Memory B cell (primary cell): Measurements from ENCODE around the gene MAST4.

Experiments used
- ATAC-seq: fragments of 150-1000 bp; cut with Tn5 transposase; 2 replicates; pipeline ENCODE4 v1.10.0; 2021; ENCODE audit warnings: low read depth, mild to moderate bottlenecking, moderate library complexity
- DNase-seq, 2 donors: peaks; one replicate each; pipeline ENCODE4 v3.0.0; 2022; ENCODE audit warnings: low spot score in 2 of 2
- H3K27ac Mint-ChIP-seq: one replicate; pipeline ENCODE4 v1.8.0; 2022; ENCODE audit warnings: mild to moderate bottlenecking, moderate library complexity, mixed read lengths
- H3K27me3 Mint-ChIP-seq: one replicate; pipeline ENCODE4 v1.8.0; 2022; ENCODE audit warnings: mixed read lengths
- H3K36me3 Mint-ChIP-seq: one replicate; pipeline ENCODE4 v1.8.0; 2022; ENCODE audit warnings: mild to moderate bottlenecking, mixed read lengths
- H3K4me1 Mint-ChIP-seq: one replicate; pipeline ENCODE4 v1.8.0; 2022; ENCODE audit warnings: mixed read lengths
- H3K4me3 Mint-ChIP-seq: one replicate; pipeline ENCODE4 v1.8.0; 2022; ENCODE audit warnings: mild to moderate bottlenecking, moderate library complexity, mixed read lengths
- H3K9me3 Mint-ChIP-seq: one replicate; pipeline ENCODE4 v1.8.0; 2022; ENCODE audit warnings: mixed read lengths

Gene MAST4

DNA sequence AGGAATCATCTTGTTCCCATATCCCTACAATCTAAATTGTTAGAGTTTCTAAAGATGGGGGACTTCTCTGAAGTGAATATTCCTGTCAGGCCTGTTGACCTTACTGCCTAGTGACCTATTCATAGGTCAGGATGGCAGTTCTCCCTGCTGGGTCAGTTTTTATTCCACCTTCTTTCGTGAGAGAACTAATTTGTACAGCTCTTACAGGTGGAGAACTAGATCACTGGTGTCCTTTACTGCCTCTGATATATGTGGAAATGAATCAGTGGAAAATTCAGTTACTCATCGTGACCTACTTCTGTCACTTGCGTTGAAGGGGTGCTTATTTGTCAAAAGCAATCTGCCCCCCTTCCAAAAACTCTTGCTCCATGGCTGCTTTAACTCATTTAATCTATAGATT lies 435.5 kb downstream of the MAST4 start:
- Mint-ChIP-seq H3K4me3 (no peak overlapping the region), H3K36me3 (peaks cover 8% of the 10 kb centered on the region), H3K9me3 (no peaks in the 10 kb centered on the region), H3K4me1 (peaks cover 5% of the 10 kb centered on the region), H3K27me3 (no peaks in the 10 kb centered on the region), H3K27ac (no peak overlapping the region)
- DNase-seq (no peak), ATAC-seq (no peak)

DNA sequence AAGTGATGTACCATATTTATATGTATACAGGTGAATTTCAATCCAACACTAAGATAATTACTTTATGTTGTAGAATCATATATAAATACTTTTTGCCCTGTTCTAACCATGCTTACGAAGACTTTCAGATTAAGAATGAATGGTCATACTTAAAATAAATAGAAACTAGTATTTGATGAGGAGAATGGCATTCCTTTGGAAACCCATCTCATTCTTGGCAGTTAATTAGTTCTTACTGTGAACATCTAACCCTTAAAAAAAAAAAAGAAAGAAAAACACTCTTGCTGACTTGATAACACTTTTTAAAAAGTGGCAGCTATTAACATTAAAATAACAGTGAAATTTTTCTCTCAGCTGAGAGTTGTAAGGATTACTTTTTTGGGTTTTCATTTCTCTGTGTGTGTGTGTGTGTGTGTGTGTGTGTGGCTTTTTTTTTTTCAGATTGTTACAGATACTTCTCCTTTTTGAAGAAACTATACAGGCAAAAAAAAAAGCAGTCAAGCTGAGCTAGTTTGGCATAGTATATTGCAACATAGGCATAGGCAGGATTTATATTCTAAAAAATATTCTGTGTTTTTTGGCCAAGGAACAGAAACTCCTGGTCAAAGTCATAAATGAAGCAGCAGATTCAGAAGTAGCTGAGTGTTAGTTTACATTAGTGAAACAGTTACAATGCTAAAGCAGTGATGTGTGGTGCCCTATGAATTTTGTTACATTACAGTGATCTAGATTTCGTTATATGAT lies 436.9 kb downstream of the MAST4 start:
- H3K9me3 Mint-ChIP-seq, result no peaks in the 10 kb centered on the region
- H3K4me1 Mint-ChIP-seq, result peaks cover 3% of the 10 kb centered on the region
- peak; percentile 76 for ATAC-seq
- peak overlapping the region; percentile 78 for H3K27ac Mint-ChIP-seq
- no peaks in the 10 kb centered on the region for H3K27me3 Mint-ChIP-seq
- H3K36me3 Mint-ChIP-seq, result peaks cover 5% of the 10 kb centered on the region
- no peak overlapping the region for H3K4me3 Mint-ChIP-seq
- DNase-seq, result no peak

DNA sequence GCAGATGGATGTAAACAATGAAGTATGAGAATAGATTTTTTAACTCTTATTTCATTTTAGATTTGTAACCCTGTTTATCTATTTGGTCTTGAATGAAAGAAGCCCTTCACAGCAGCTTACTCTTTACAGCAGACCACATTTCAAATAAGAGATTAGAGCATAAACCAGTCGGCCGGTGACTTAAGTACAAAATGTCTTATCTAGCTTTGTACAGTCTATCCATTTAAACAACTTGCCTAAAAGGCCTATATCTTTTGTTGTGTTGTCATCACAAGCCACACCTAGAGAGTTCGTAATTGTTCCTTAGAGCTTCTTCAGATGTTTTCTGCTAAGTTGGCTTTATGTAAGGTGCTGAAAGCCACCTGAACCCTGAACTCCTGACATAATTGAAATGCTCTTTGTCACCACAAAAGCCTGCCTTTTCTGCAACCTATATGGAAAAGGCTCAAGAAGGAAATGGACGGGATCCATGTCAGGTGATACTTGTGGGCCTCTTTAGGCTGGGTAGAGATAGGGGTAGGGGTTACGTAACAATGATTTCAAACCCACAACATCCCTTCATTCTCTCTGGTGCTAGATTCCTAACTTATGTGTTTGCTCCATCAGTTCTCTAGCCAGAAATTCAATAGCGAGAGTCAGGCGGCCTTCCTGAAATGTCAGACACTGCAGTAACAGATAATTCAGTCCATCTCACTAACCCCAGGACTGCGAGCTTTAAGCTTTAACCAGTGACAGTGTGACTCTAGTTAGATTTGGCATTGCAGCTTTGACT lies 437.9 kb downstream of the MAST4 start:
- H3K9me3 Mint-ChIP-seq, result no peaks in the 10 kb centered on the region
- H3K4me1 Mint-ChIP-seq, result no peaks in the 10 kb centered on the region
- H3K27ac Mint-ChIP-seq, result peak overlapping the region; percentile 78
- H3K4me3 Mint-ChIP-seq, result no peak overlapping the region
- no peak for DNase-seq
- no peaks in the 10 kb centered on the region for H3K27me3 Mint-ChIP-seq
- H3K36me3 Mint-ChIP-seq, result no peaks in the 10 kb centered on the region
- no peak for ATAC-seq

DNA sequence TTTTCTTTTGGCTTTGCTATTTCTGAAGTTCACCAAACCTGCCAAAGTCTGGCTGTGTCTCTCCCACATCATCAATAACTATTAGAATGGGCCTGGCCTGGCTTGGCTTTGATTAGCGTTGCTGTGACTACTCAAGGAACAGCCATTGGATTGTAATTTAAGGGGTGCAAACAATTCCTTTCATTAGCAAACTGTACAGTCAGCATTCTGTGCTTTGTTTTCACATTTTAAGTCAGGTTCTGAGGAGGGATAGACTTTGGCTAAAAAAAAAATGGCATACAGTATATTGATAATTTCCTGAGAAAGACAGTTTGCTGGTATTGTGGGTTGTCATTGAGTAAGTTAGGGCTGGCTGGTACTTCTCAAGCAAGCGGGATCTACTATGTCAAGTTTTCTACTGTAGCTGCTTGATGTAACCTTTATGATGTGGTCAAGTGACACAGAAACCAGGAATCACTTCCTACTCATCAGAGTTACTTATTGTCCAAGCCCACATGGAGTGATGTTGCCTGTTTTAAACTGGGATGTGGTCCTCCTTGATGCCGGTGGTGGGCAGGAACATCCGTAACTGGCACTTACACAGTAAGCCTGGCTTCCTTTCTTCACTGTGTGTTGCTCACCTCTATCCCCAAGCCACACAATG lies 439.0 kb downstream of the MAST4 start:
- H3K27ac Mint-ChIP-seq, result no peak overlapping the region
- H3K27me3 Mint-ChIP-seq, result no peaks in the 10 kb centered on the region
- ATAC-seq, result no peak
- H3K4me1 Mint-ChIP-seq, result no peaks in the 10 kb centered on the region
- no peaks in the 10 kb centered on the region for H3K36me3 Mint-ChIP-seq
- H3K9me3 Mint-ChIP-seq, result no peaks in the 10 kb centered on the region
- no peak overlapping the region for H3K4me3 Mint-ChIP-seq
- no peak for DNase-seq

DNA sequence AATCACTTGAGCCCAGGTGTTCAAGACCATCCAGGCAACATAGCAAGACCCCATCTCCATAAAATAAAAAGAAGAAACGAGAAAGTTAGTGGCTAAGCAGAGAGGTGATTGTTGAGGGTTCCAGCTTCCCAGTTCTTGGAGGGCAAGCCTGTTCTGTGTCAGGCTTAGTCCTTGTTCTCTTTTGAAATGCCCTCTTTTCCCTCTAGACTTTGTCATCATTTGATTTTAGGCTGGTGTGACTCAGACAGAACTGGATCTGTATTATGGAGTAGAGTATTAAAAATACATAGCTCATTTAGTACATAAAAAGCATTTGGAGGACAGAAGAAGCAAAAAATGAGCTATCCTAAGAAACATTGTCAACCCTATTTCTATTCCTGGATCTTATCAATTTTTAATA lies 441.0 kb downstream of the MAST4 start:
- no peaks in the 10 kb centered on the region for H3K27me3 Mint-ChIP-seq
- H3K4me3 Mint-ChIP-seq, result no peak overlapping the region
- no peak for DNase-seq
- H3K36me3 Mint-ChIP-seq, result no peaks in the 10 kb centered on the region
- no peak overlapping the region for H3K27ac Mint-ChIP-seq
- no peaks in the 10 kb centered on the region for H3K9me3 Mint-ChIP-seq
- no peak for ATAC-seq
- H3K4me1 Mint-ChIP-seq, result no peaks in the 10 kb centered on the region

DNA sequence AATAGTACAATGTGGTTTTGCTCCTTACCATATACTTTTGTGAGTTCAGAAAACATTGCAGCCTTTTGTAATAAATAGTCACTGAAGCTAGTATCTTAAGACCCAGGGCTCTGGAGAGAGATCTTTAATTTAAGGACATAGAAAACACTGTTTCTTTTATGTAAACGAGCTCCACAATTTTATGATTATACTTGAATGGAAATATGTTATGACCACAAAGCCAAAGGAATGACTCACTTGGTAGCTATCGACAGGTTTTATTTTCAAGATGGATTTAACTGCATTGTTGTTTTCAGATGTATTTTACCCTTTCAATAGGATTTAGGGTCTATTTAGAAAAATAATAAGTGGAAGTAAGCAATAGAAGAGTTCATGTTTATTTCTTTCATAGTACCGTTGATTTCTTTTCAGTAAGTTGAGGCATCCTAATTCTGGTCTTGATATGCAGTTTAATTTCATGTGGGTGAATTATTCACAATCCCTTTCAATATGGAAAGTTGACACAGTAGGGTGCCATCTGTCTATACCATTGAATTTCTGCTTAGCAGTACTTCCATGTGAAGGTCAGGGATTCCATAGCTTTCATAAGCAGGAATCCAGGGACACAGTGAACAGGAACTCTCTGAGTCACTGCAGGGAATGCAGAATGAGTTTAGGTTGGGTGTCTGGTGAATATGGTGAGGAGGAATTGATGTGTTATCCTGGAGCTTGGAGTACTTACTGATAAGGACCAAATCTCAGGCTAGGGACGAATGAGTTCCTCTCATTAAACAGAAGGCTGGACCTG lies 442.8 kb downstream of the MAST4 start:
- Mint-ChIP-seq H3K9me3 (no peaks in the 10 kb centered on the region), H3K36me3 (no peaks in the 10 kb centered on the region), H3K27me3 (no peaks in the 10 kb centered on the region), H3K4me1 (no peaks in the 10 kb centered on the region), H3K4me3 (no peak overlapping the region), H3K27ac (no peak overlapping the region)
- no peak for DNase-seq
- no peak for ATAC-seq

DNA sequence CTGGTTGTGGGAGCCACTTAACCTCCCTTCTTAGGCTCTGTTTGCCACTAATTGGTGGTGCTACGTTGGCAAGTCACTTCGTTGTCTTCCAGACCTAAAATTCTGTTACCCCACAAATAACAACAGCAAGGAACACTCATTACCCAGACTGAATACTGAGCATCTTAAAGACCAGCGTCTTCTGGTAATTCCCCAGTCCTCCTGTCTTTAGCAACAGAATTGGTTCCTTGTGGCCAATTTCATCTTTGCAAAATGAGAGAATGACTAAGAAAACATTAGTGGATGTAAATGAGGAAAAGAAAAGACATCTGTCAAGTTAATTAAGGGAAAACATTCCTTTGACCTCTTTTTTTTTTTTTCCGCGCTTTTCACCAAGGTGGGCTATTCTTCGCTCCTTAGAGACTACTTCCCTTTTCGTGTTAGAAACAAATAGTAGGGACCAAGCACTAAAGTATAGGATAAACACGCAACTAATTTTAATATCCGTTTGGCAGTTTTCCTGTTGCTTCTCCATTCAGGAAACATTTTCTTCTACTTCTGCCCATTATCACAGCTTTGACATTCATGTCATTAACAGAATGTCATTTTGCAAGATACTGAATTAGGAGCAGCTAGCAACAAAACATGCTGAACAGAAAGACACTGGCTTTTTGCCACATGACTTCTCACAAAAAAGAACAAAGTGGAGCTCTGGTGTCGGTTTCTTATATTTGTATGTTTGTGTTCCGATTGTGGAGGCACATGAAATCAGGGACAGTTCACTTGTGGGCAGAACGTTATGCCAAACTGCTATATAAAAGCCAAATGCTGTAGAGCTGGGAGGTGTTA lies 446.2 kb downstream of the MAST4 start:
- DNase-seq, result no peak
- Mint-ChIP-seq H3K4me1 (peaks cover 2% of the 10 kb centered on the region), H3K27ac (no peak overlapping the region), H3K9me3 (no peaks in the 10 kb centered on the region), H3K36me3 (no peaks in the 10 kb centered on the region), H3K4me3 (no peak overlapping the region), H3K27me3 (peaks cover 2% of the 10 kb centered on the region)
- ATAC-seq, result no peak

DNA sequence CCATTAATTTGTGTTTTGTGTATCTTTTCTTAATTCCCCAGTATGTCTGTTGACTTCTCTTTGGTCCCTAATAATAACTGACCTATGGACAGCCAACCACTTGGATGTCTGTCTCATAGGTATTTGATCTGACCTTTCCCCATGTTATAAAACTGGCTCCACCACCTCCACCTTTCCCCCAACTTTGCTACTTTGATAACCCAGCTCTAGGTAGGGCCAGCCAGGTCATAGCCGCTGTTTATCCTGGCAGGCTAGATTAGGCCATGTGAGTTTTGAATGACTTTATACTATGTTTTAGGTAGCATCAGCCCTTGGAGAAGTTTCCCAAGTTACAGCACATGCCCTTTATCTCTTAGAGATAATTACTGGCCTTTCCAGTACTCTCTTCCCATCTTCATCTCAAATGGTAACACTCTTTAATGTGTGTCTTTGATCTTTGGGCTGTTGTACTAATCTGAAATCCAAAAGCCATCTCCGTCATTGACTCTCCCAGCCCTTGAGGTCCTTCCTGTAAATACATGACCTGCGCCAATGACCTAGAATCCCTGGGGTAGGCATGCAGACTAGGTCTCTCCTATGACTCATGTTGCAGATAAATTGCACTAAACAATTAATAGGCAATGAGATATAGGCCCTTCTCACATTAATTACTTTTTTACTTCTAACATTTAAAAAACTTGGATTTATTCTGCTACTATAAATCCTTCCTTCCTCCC lies 447.8 kb downstream of the MAST4 start:
- H3K36me3 Mint-ChIP-seq, result peaks cover 2% of the 10 kb centered on the region
- no peaks in the 10 kb centered on the region for H3K9me3 Mint-ChIP-seq
- no peak overlapping the region for H3K4me3 Mint-ChIP-seq
- DNase-seq (no peak), ATAC-seq (no peak)
- peaks cover 2% of the 10 kb centered on the region for H3K4me1 Mint-ChIP-seq
- H3K27me3 Mint-ChIP-seq, result peaks cover 2% of the 10 kb centered on the region
- H3K27ac Mint-ChIP-seq, result no peak overlapping the region

DNA sequence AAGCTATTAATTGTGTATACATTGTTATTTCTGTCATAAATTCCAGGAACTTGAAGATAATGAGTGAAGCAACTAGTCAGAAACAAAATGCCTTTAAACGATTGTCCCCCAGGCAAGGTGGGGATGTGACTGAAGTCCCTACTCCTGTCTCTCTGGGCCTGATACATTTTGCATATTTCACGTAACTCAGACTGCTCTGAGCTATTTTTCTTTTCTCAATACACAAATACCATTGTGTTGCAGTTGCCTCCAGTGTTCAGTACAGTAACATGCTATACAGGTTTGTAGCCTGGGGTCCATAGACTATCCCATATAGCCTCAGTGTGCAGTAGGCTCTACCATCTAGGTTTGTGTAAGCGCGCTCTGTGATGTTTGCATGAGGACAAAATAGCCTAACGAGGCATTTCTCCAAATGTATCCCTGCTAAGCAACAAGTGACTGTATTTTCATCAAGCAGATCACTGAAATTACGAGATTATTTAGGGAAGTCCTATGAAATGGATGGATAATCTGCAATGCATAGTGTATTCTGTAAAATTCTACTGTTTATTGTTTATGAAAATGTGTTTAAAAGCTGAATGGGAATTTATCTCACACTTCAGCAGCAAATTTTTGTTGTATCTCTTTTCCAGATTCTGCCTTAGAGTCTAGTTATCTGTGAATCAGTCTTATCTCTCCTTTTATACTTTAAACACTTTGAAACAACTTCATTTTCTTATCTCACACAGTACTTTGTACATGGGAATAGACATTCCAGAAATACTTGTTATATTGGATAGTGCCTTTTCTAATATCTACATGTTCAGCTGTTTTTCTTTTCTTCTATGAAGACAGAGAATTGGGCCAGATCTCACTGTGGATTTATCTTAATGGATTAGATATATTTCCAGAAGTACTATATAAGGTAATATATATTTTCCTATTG lies 449.9 kb downstream of the MAST4 start:
- Mint-ChIP-seq H3K4me1 (peaks cover 11% of the 10 kb centered on the region), H3K36me3 (peaks cover 2% of the 10 kb centered on the region)
- no peak for ATAC-seq

DNA sequence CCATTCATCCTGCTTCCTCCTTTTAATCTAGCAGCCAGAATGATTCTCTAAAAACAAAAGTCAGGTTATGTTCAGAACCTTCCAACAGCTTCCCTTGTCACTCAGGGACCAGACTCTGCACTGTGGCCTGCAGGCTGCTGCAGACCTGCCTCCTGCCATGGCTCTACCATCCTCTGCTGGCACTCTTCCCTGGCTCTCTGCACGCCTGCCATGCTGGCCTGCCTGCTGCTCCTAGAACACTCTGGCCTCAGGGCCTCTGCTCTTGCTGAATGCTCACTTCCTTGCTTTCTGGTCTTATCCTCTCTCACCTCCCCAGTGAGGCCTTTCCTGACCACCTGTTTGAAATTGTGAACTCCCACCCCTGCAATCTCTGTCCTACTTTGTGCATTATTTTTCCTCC lies 451.0 kb downstream of the MAST4 start:
- H3K9me3 Mint-ChIP-seq, result no peaks in the 10 kb centered on the region
- H3K27me3 Mint-ChIP-seq, result peaks cover 2% of the 10 kb centered on the region
- no peak overlapping the region for H3K27ac Mint-ChIP-seq
- DNase-seq (no peak), ATAC-seq (no peak)
- H3K4me3 Mint-ChIP-seq, result no peak overlapping the region
- peaks cover 2% of the 10 kb centered on the region for H3K36me3 Mint-ChIP-seq
- H3K4me1 Mint-ChIP-seq, result peaks cover 11% of the 10 kb centered on the region

More for the DNA sequence above, 449.9 kb downstream of the MAST4 start:
- Mint-ChIP-seq H3K4me3 (no peak overlapping the region), H3K27me3 (peaks cover 2% of the 10 kb centered on the region), H3K27ac (no peak overlapping the region), H3K9me3 (no peaks in the 10 kb centered on the region)
- DNase-seq, result no peak

DNA sequence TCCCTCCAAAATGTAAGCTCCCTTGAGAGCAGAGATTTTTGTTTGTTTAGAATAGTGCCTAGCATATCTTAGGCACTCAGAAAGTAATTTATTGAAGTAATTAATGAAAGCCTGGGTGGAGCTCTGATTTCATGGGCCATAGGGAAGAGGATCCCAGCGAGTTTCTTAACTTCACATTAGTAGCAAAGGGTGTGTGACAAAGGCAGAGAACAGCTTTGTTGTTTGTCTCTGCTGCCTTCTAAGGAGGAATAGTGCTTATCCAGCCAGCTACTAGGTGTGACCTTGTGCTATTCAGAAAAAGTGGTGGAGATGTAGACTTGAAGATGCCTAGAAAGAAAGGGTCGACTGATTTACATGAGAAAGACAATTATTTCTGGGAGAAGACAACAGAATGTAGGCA lies 451.4 kb downstream of the MAST4 start:
- no peak for DNase-seq
- Mint-ChIP-seq H3K36me3 (peaks cover 2% of the 10 kb centered on the region), H3K4me1 (peaks cover 11% of the 10 kb centered on the region), H3K27ac (no peak overlapping the region), H3K27me3 (peaks cover 2% of the 10 kb centered on the region), H3K9me3 (no peaks in the 10 kb centered on the region), H3K4me3 (no peak overlapping the region)
- ATAC-seq, result no peak

DNA sequence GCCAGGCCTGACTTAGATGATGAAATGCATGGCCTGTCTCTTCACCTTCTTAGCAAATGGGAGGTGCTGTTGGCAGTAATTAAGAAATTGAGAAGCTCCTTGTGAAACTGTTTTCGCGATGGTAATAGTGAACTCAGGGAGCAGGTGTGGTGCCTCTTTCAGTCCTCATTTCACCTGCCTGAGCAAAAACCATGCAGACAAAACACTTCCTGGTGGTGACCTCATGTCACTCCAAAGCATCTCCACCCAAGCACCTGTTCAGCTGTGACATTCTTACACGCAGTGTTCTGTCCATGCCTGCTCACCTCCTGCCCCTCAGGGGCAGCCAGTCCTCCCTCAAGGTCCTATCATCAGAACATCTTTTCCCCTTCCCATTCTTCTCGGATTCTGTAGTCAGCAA lies 453.9 kb downstream of the MAST4 start:
- Mint-ChIP-seq H3K4me3 (no peak overlapping the region), H3K27me3 (no peaks in the 10 kb centered on the region), H3K27ac (no peak overlapping the region), H3K9me3 (no peaks in the 10 kb centered on the region), H3K4me1 (peaks cover 9% of the 10 kb centered on the region), H3K36me3 (peaks cover 5% of the 10 kb centered on the region)
- DNase-seq (no peak), ATAC-seq (no peak)
